HepG2 (cell line): ENCODE measurements around the gene OR5H1. TPM values are rescaled to one million over a fixed set of nuclear protein-coding genes. Genes with fewer than 3 reads are reported as not detected.
A peak's percentile ranks its signal among the peaks of the same experiment; 100 is the strongest.

Experiments used
- ATAC-seq: fragments of 200-7000 bp; cut with Tn5 transposase; 3 replicates; pipeline ENCODE4 v1.9.1; 2020; ENCODE audit warnings: mild to moderate bottlenecking, moderate library complexity
- BruUV-seq: library from RNA; stranded (reverse); fragments of 400-500 nt; replicated peaks from 2 replicates; lab custom pipeline; 2021; lab: Mats Ljungman, UMichigan
- CTCF ChIA-PET: fragments of 300-600 bp; formaldehyde crosslinking; extraction: SDS; loops from one replicate; lab custom pipeline; 2021; ENCODE audit warnings: low total read pairs, inconsistent platforms, low intra/inter-chr PET ratio; lab: Yijun Ruan, JAX
- POLR2A ChIA-PET: fragments of 350-600 bp; sonication (Branson Sonifier 250); formaldehyde crosslinking; loops from one replicate; lab custom pipeline; 2020; ENCODE audit warnings: antibody characterized with exemption, inconsistent platforms; lab: Yijun Ruan, JAX
- DNase-seq: peaks from one replicate; pipeline ENCODE4 v3.0.0-alpha.2; 2015; ENCODE audit warnings: low spot score
- FAIRE-seq: peaks from 3 replicates; lab custom pipeline; 2011; peaks lifted over from hg19 to GRCh38; lab: Jason Lieb, UNC
- H2AFZ ChIP-seq: one replicate; pipeline ENCODE4 v1.6.1; 2011; ENCODE audit warnings: low read length, inconsistent platforms
- H3K27ac ChIP-seq: fragments of 300-600 bp; 3 replicates; pipeline ENCODE4 v1.8.0; 2011; ENCODE audit warnings: mixed run types, mild to moderate bottlenecking, mixed read lengths, low read length, inconsistent platforms; ENCODE audit not compliant: insufficient read depth; ENCODE audit errors: extremely low read length
- H3K27me3 ChIP-seq, 2 experiments: fragments of 200-600 bp in 1 of 2; 2 replicates in 1 of 2; 3 replicates in 1 of 2; pipeline versions ENCODE4 v1.6.0 to v1.8.0; 2011; ENCODE audit warnings: low read length in 2 of 2, mild to moderate bottlenecking in 2 of 2, moderate library complexity in 2 of 2, inconsistent platforms in 1 of 2; ENCODE audit not compliant: insufficient read depth in 2 of 2, control insufficient read depth in 1 of 2
- H3K36me3 ChIP-seq, 2 experiments: fragments of 200-600 bp in 1 of 2; replicated peaks in 1 of 2; 2 replicates in 1 of 2; 3 replicates in 1 of 2; pipeline versions ENCODE4 v1.5.1 to v1.8.0; 2011; ENCODE audit warnings: low read length in 2 of 2, inconsistent platforms in 1 of 2; ENCODE audit not compliant: insufficient read depth in 2 of 2, control insufficient read depth in 1 of 2
- H3K4me1 ChIP-seq: 2 replicates; pipeline ENCODE4 v1.5.1; 2012; ENCODE audit warnings: low read length, inconsistent platforms; ENCODE audit not compliant: insufficient read depth
- H3K4me2 ChIP-seq: 2 replicates; pipeline ENCODE4 v1.6.0; 2011; ENCODE audit warnings: low read depth, low read length, inconsistent platforms
- H3K4me3 ChIP-seq, 3 experiments: fragments of 200-600 bp in 1 of 3; sonication (generic), shearing (Covaris generic) in 1 of 3; replicated peaks in 1 of 3; 2 replicates each; pipeline ENCODE4 v1.5.1; 2011 to 2016; ENCODE audit warnings: low read length in 3 of 3, inconsistent platforms in 2 of 3, low read depth in 2 of 3, mild to moderate bottlenecking in 2 of 3, control low read depth in 1 of 3, mixed read lengths in 1 of 3; ENCODE audit not compliant: insufficient read depth in 1 of 3
- H3K79me2 ChIP-seq: one replicate; pipeline ENCODE4 v1.6.1; 2011; ENCODE audit warnings: low read length, inconsistent platforms; ENCODE audit not compliant: insufficient read depth
- H3K9ac ChIP-seq: 2 replicates; pipeline ENCODE4 v1.6.0; 2011; ENCODE audit warnings: mild to moderate bottlenecking, low read depth, low read length, inconsistent platforms; ENCODE audit not compliant: insufficient read depth
- H3K9me3 ChIP-seq: 2 replicates; pipeline ENCODE4 v1.5.1; 2012; ENCODE audit warnings: mild to moderate bottlenecking, low read length
- H4K20me1 ChIP-seq: 2 replicates; pipeline ENCODE4 v1.6.0; 2011; ENCODE audit warnings: inconsistent platforms, mild to moderate bottlenecking, low read length, moderate library complexity; ENCODE audit not compliant: insufficient read depth
- ARHGAP35 ChIP-seq: sonication (generic); formaldehyde crosslinking; IDR thresholded peaks from 2 replicates; pipeline ENCODE4 v1.9.0; 2022; ENCODE audit warnings: mild to moderate bottlenecking, inconsistent platforms, moderate library complexity, missing genetic modification reagents, borderline replicate concordance
- ESRRA ChIP-seq: sonication (generic); formaldehyde crosslinking; IDR thresholded peaks from 2 replicates; pipeline ENCODE4 v1.5.1; 2020; ENCODE audit warnings: mild to moderate bottlenecking, low read depth, missing genetic modification reagents
- FOXJ3 ChIP-seq: sonication (generic); formaldehyde crosslinking; IDR thresholded peaks from 2 replicates; pipeline ENCODE4 v1.4.0; 2020; ENCODE audit warnings: missing genetic modification reagents, mild to moderate bottlenecking, borderline replicate concordance
- POGK ChIP-seq: sonication (generic); formaldehyde crosslinking; conservative IDR thresholded peaks from 2 replicates; pipeline ENCODE4 v1.8.0; 2022; ENCODE audit warnings: mild to moderate bottlenecking, moderate library complexity, missing genetic modification reagents
- SSRP1 ChIP-seq: IDR thresholded peaks from 2 replicates; pipeline ENCODE4 v1.6.1; 2016; ENCODE audit warnings: control low read depth
- TAF1 ChIP-seq: sonication (generic); formaldehyde crosslinking; IDR thresholded peaks from 2 replicates; pipeline ENCODE4 v1.4.0; 2020; ENCODE audit warnings: missing genetic modification reagents
- YY1 ChIP-seq: IDR thresholded peaks from 2 replicates; pipeline ENCODE4 v1.6.1; 2011; ENCODE audit warnings: low read length, low read depth, moderate library complexity, mild to moderate bottlenecking; ENCODE audit not compliant: insufficient read depth, insufficient replicate concordance
- ZFAT ChIP-seq: sonication (generic); formaldehyde crosslinking; conservative IDR thresholded peaks from 2 replicates; pipeline ENCODE4 v1.8.1; 2023; ENCODE audit warnings: missing genetic modification reagents, inconsistent platforms
- ZNF121 ChIP-seq: sonication (generic); formaldehyde crosslinking; IDR thresholded peaks from 2 replicates; pipeline ENCODE4 v1.5.0; 2020; ENCODE audit warnings: mild to moderate bottlenecking, missing genetic modification reagents
- ZNF207 ChIP-seq: fragments of 450-650 bp; IDR thresholded peaks from 2 replicates; pipeline ENCODE4 v1.6.1; 2016; ENCODE audit warnings: antibody characterized with exemption, borderline replicate concordance
- ZNF24 ChIP-seq: fragments of 450-650 bp; IDR thresholded peaks from 2 replicates; pipeline ENCODE4 v1.6.1; 2017; ENCODE audit warnings: antibody characterized with exemption, mild to moderate bottlenecking
- ZNF264 ChIP-seq: sonication (generic); formaldehyde crosslinking; IDR thresholded peaks from 2 replicates; pipeline ENCODE4 v1.4.0; 2020; ENCODE audit warnings: missing genetic modification reagents
- ZNF441 ChIP-seq: sonication (generic); formaldehyde crosslinking; IDR thresholded peaks from 2 replicates; pipeline ENCODE4 v1.7.0; 2021; ENCODE audit warnings: missing genetic modification reagents, borderline replicate concordance
- ZNF670 ChIP-seq: sonication (generic); formaldehyde crosslinking; IDR thresholded peaks from 2 replicates; pipeline ENCODE4 v1.8.0; 2022; ENCODE audit warnings: mild to moderate bottlenecking, missing genetic modification reagents, borderline replicate concordance
- ZNF850 ChIP-seq: sonication (generic); formaldehyde crosslinking; conservative IDR thresholded peaks from 2 replicates; pipeline ENCODE4 v1.9.0; 2021; ENCODE audit warnings: mild to moderate bottlenecking, missing genetic modification reagents
- WGBS: methylation state at CpG from one replicate; pipeline ENCODE4 v1.1.6; 2017; ENCODE audit warnings: low lambda C conversion rate; 5-methylcytosine and 5-hydroxymethylcytosine counted together
- in situ Hi-C: cut with HindIII; loops from 2 replicates; pipeline ENCODE4 v1.10.0; 2017; ENCODE audit warnings: low pct_unique_long_range_greater_than_20kb; ENCODE audit not compliant: extremely low pct_ligation_motif_present
- intact Hi-C: fragments of 100-400 bp; cut with micrococcal nuclease; formaldehyde crosslinking; loops from one replicate; pipeline ENCODE4 v1.10.0; 2022; ENCODE audit not compliant: unreplicated experiment
- polyA plus RNA-seq, 8 experiments: library from polyadenylated mRNA; depleted of rRNA in 3 of 8; stranded (reverse) in 7 of 8; unstranded in 1 of 8; fragments of >200 nt; fragmentation: Illumina TruSeq in 4 of 8; extraction: Trizol in 4 of 8; gene quantifications; 2 replicates each; pipeline versions ENCODE4 v1.2.1 to v1.2.3, GENCODE V29; 2011 to 2016; ENCODE audit warnings: low read depth in 4 of 8, missing spikeins in 1 of 8, mixed read lengths in 1 of 8; ENCODE audit not compliant: insufficient read depth in 1 of 8
- total RNA-seq, 5 experiments: library from RNA; depleted of rRNA; stranded (reverse); fragments of >200 nt; fragmentation: Illumina TruSeq; extraction: Trizol; gene quantifications; 2 replicates each; pipeline ENCODE4 v1.2.3, GENCODE V29; 2016; ENCODE audit warnings: low read depth in 1 of 5
- TF ChIP-seq, protein P1 (sequence below): sonication (generic); formaldehyde crosslinking; IDR thresholded peaks from 2 replicates; pipeline ENCODE4 v1.4.0; 2020; ENCODE audit warnings: mild to moderate bottlenecking, missing genetic modification reagents, borderline replicate concordance
- TF ChIP-seq, protein P2 (sequence below): sonication (generic); formaldehyde crosslinking; IDR thresholded peaks from 2 replicates; pipeline ENCODE4 v1.8.0; 2022; ENCODE audit warnings: missing genetic modification reagents, mild to moderate bottlenecking, moderate library complexity, borderline replicate concordance
- TF ChIP-seq, protein P3 (sequence below): IDR thresholded peaks from 2 replicates; pipeline ENCODE4 v1.6.1; 2016; ENCODE audit warnings: missing biosample characterization, missing genetic modification reagents, low read depth

The OR5H1 gene
- total and polyA plus RNA-seq, 2 of the 13 experiments (the other 11 are each of a cell fraction or from before 2014, with no cell fraction given) = not detected

- H3K27ac ChIP-seq = no peak overlapping the region
- TF ChIP-seq ZNF850 (CRISPR knock-in tag) (no peak), ZNF441 (CRISPR knock-in tag) (no peak), TAF1 (no peak), ZFAT (CRISPR knock-in tag) (no peak), SSRP1 (no peak), ESRRA (CRISPR knock-in tag) (no peak), ZNF207 (no peak), ZNF121 (no peak), POGK (no peak), ZNF24 (no peak), ZNF264 (CRISPR knock-in tag) (no peak), ZNF670 (CRISPR knock-in tag) (no peak), ARHGAP35 (CRISPR knock-in tag) (no peak), YY1 (no peak), FOXJ3 (CRISPR knock-in tag) (no peak)
- TF ChIP-seq, protein P1, sequence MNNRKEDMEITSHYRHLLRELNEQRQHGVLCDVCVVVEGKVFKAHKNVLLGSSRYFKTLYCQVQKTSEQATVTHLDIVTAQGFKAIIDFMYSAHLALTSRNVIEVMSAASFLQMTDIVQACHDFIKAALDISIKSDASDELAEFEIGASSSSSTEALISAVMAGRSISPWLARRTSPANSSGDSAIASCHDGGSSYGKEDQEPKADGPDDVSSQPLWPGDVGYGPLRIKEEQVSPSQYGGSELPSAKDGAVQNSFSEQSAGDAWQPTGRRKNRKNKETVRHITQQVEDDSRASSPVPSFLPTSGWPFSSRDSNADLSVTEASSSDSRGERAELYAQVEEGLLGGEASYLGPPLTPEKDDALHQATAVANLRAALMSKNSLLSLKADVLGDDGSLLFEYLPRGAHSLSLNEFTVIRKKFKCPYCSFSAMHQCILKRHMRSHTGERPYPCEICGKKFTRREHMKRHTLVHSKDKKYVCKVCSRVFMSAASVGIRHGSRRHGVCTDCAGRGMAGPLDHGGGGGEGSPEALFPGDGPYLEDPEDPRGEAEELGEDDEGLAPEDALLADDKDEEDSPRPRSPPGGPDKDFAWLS (CRISPR knock-in tag) = no peak
- TF ChIP-seq, protein P2, sequence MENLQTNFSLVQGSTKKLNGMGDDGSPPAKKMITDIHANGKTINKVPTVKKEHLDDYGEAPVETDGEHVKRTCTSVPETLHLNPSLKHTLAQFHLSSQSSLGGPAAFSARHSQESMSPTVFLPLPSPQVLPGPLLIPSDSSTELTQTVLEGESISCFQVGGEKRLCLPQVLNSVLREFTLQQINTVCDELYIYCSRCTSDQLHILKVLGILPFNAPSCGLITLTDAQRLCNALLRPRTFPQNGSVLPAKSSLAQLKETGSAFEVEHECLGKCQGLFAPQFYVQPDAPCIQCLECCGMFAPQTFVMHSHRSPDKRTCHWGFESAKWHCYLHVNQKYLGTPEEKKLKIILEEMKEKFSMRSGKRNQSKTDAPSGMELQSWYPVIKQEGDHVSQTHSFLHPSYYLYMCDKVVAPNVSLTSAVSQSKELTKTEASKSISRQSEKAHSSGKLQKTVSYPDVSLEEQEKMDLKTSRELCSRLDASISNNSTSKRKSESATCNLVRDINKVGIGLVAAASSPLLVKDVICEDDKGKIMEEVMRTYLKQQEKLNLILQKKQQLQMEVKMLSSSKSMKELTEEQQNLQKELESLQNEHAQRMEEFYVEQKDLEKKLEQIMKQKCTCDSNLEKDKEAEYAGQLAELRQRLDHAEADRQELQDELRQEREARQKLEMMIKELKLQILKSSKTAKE (CRISPR knock-in tag) = no peak
- TF ChIP-seq, protein P3, sequence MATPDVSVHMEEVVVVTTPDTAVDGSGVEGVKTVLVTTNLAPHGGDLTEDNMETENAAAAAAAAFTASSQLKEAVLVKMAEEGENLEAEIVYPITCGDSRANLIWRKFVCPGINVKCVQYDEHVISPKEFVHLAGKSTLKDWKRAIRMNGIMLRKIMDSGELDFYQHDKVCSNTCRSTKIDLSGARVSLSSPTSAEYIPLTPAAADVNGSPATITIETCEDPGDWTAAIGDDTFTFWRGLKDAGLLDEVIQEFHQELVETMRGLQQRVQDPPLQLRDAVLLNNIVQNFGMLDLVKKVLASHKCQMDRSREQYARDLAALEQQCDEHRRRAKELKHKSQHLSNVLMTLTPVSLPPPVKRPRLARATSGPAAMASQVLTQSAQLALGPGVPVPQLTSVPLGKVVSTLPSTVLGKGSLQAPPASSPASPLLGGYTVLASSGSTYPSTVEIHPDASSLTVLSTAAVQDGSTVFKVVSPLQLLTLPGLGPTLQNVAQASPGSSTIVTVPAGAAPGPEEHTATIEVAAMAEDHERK (CRISPR knock-in tag) = no peak
- ATAC-seq (peak; percentile 88), DNase-seq (peak; percentile 3), FAIRE-seq (no peak)
- H3K9me3 ChIP-seq = no peaks in the 10 kb centered on the region
- H3K36me3 ChIP-seq = no peaks in the 10 kb centered on the region
- H3K4me2 ChIP-seq = peak overlapping the region; percentile 27; the same call in 1 of the 2 replicates
- 3% methylated on average over 5 of the region's 5 CpGs for WGBS
- in situ Hi-C loops (no loop called here), intact Hi-C loops (no loop called here)
- H3K4me1 ChIP-seq = no peaks in the 10 kb centered on the region
- ChIA-PET POLR2A (no interaction called here), CTCF (no interaction called here)
- H3K4me3 ChIP-seq = no peak overlapping the region
- H4K20me1 ChIP-seq = no peaks in the 10 kb centered on the region
- no TSS peak for BruUV-seq
- H2AFZ ChIP-seq = peak overlapping the region; percentile 27
- no peaks in the 10 kb centered on the region for H3K27me3 ChIP-seq
- no peaks in the 10 kb centered on the region for H3K79me2 ChIP-seq
- no peak overlapping the region for H3K9ac ChIP-seq
Measured at GRCh38 chr3:98095882-98096281, 34.6 kb upstream of the OR5H1 start.
